ENCODE results near the gene CACNA1C. TPM values are rescaled to one million over a fixed set of nuclear protein-coding genes. Genes with fewer than 3 reads are reported as not detected.

CACNA1C gene
- total RNA-seq, 1 donor from 2014 or later, result 201 TPM

GRCh38 chr12:2312175-2312574 lies 259.4 kb downstream of the CACNA1C start:
- intact Hi-C loops (cut with micrococcal nuclease), result no loop called here
- no peak for DNase-seq
- ATAC-seq, result no peak

- DNase-seq, result no peak
- ATAC-seq, result no peak
- intact Hi-C loops (cut with micrococcal nuclease), result no loop called here
Observed at GRCh38 chr12:2312770-2313169, 260.0 kb downstream of the CACNA1C start.

GRCh38 chr12:2314492-2314891 lies 261.7 kb downstream of the CACNA1C start:
- intact Hi-C loops (cut with micrococcal nuclease), result no loop called here
- DNase-seq, result no peak
- no peak for ATAC-seq

GRCh38 chr12:2317772-2318171 lies 265.0 kb downstream of the CACNA1C start:
- ATAC-seq (no peak), DNase-seq (no peak)

GRCh38 chr12:2318286-2318685 lies 265.5 kb downstream of the CACNA1C start:
- ATAC-seq (peak; percentile 5), DNase-seq (peak; percentile 53)
- intact Hi-C loops (cut with micrococcal nuclease), result no loop called here

More at GRCh38 chr12:2317772-2318171, 265.0 kb downstream of the CACNA1C start:
- intact Hi-C loops (cut with micrococcal nuclease), result no loop called here

- DNase-seq (no peak), ATAC-seq (no peak)
- intact Hi-C loops (cut with micrococcal nuclease), result no loop called here
Observed at GRCh38 chr12:2319136-2319535, 266.3 kb downstream of the CACNA1C start.

- ATAC-seq (peak; percentile 16), DNase-seq (no peak)
- intact Hi-C loops (cut with micrococcal nuclease), result no loop called here
Observed at GRCh38 chr12:2319737-2320506, 267.1 kb downstream of the CACNA1C start.

- DNase-seq, result no peak
- intact Hi-C loops (cut with micrococcal nuclease), result no loop called here
- ATAC-seq, result no peak
Observed at GRCh38 chr12:2320841-2321240, 268.1 kb downstream of the CACNA1C start.

- DNase-seq (no peak), ATAC-seq (peak; percentile 50)
- intact Hi-C loops (cut with micrococcal nuclease), result no loop called here
Observed at GRCh38 chr12:2322554-2323120, 269.9 kb downstream of the CACNA1C start.

- DNase-seq (no peak), ATAC-seq (peak; percentile 76)
- intact Hi-C loops (cut with micrococcal nuclease), result no loop called here
Observed at GRCh38 chr12:2323532-2324255, 270.9 kb downstream of the CACNA1C start.

- DNase-seq (no peak), ATAC-seq (peak; percentile 10)
- intact Hi-C loops (cut with micrococcal nuclease), result no loop called here
Observed at GRCh38 chr12:2324387-2324786, 271.6 kb downstream of the CACNA1C start.

- intact Hi-C loops (cut with micrococcal nuclease), result no loop called here
- no peak for ATAC-seq
- DNase-seq, result no peak
Observed at GRCh38 chr12:2325519-2325918, 272.7 kb downstream of the CACNA1C start.

- DNase-seq (no peak), ATAC-seq (no peak)
- intact Hi-C loops (cut with micrococcal nuclease), result no loop called here
Observed at GRCh38 chr12:2326470-2326869, 273.7 kb downstream of the CACNA1C start.

- DNase-seq (no peak), ATAC-seq (no peak)
- intact Hi-C loops (cut with micrococcal nuclease), result no loop called here
Observed at GRCh38 chr12:2328661-2329060, 275.9 kb downstream of the CACNA1C start.

- DNase-seq (no peak), ATAC-seq (no peak)
- intact Hi-C loops (cut with micrococcal nuclease), result no loop called here
Observed at GRCh38 chr12:2329661-2330210, 276.9 kb downstream of the CACNA1C start.

- no peak for ATAC-seq
- intact Hi-C loops (cut with micrococcal nuclease), result no loop called here
- DNase-seq, result no peak
Observed at GRCh38 chr12:2332236-2332635, 279.4 kb downstream of the CACNA1C start.

GRCh38 chr12:2332947-2333346 lies 280.2 kb downstream of the CACNA1C start:
- DNase-seq (no peak), ATAC-seq (no peak)
- intact Hi-C loops (cut with micrococcal nuclease), result no loop called here

- no peak for ATAC-seq
- DNase-seq, result no peak
- intact Hi-C loops (cut with micrococcal nuclease), result no loop called here
Observed at GRCh38 chr12:2333491-2334195, 280.9 kb downstream of the CACNA1C start.

GRCh38 chr12:2334271-2334670 lies 281.5 kb downstream of the CACNA1C start:
- no peak for ATAC-seq
- intact Hi-C loops (cut with micrococcal nuclease), result no loop called here
- DNase-seq, result no peak

All from left ventricle myocardium superior (tissue), 1 donor.